Measurements from ENCODE around the gene YJEFN3. TPM values are rescaled to one million over a fixed set of nuclear protein-coding genes. Genes with fewer than 3 reads are reported as not detected.

Gene YJEFN3
- total RNA-seq, 4 donors from 2014 or later = 1.2 to 3.3 (median 2.8) TPM

GRCh38 chr19:19499272-19499995 is 29.3 kb upstream of the YJEFN3 start:
- H3K9me3 ChIP-seq = no peaks in the 10 kb centered on the region
- DNase-seq (ENCODE audit: extremely low spot score) = no peak
- H3K27ac ChIP-seq (replicated peaks in 1 of 4) = no peak overlapping the region
- H3K36me3 ChIP-seq = peaks cover 57 to 100% (median 97%) of the 10 kb centered on the region in 4 donors
- TF ChIP-seq CTCF (IDR thresholded peaks at IDR 0.05) (no peak), POLR2AphosphoS5 (IDR thresholded peaks at IDR 0.05) (no peak), POLR2A (IDR thresholded peaks at IDR 0.05; ENCODE audit: low read depth) (no peak), EP300 (IDR thresholded peaks at IDR 0.05) (no peak)
- intact Hi-C loops (cut with DNase I) = no loop called here
- H3K27me3 ChIP-seq = no peaks in the 10 kb centered on the region
- H3K4me3 ChIP-seq = no peak overlapping the region
- 84% methylated on average over 16 of the region's 18 CpGs for WGBS
- H3K4me1 ChIP-seq = no peaks in the 10 kb centered on the region

GRCh38 chr19:19500975-19501644 is 27.6 kb upstream of the YJEFN3 start:
- Histone ChIP-seq H3K36me3 (peaks cover 64 to 100% (median 98%) of the 10 kb centered on the region in 4 donors), H3K27me3 (no peaks in the 10 kb centered on the region), H3K4me1 (no peaks in the 10 kb centered on the region), H3K27ac (replicated peaks in 1 of 4) (no peak overlapping the region), H3K9me3 (no peaks in the 10 kb centered on the region), H3K4me3 (no peak overlapping the region)
- 91% methylated on average over 27 of the region's 34 CpGs for WGBS
- TF ChIP-seq POLR2A (IDR thresholded peaks at IDR 0.05; ENCODE audit: low read depth) (no peak), EP300 (IDR thresholded peaks at IDR 0.05) (no peak), POLR2AphosphoS5 (IDR thresholded peaks at IDR 0.05) (no peak), CTCF (IDR thresholded peaks at IDR 0.05) (no peak)
- no peak for DNase-seq (ENCODE audit: extremely low spot score)
- intact Hi-C loops (cut with DNase I) = no loop called here

GRCh38 chr19:19501798-19502197 is 26.9 kb upstream of the YJEFN3 start:
- Histone ChIP-seq H3K36me3 (peaks cover 59 to 100% (median 96%) of the 10 kb centered on the region in 4 donors), H3K27ac (replicated peaks in 1 of 4) (no peak overlapping the region), H3K4me1 (no peaks in the 10 kb centered on the region), H3K9me3 (no peaks in the 10 kb centered on the region), H3K27me3 (no peaks in the 10 kb centered on the region), H3K4me3 (no peak overlapping the region)
- TF ChIP-seq CTCF (IDR thresholded peaks at IDR 0.05) = no peak
- intact Hi-C loops (cut with DNase I) = no loop called here
- 94% methylated on average over 26 of the region's 26 CpGs for WGBS
- no peak for DNase-seq (ENCODE audit: extremely low spot score)

GRCh38 chr19:19502281-19502680 is 26.4 kb upstream of the YJEFN3 start:
- H3K27ac ChIP-seq (replicated peaks in 1 of 4) = no peak overlapping the region
- no peaks in the 10 kb centered on the region for H3K27me3 ChIP-seq
- no peaks in the 10 kb centered on the region for H3K4me1 ChIP-seq
- intact Hi-C loops (cut with DNase I) = no loop called here
- no peak overlapping the region for H3K4me3 ChIP-seq
- WGBS = 91% methylated on average over 19 of the region's 19 CpGs
- H3K9me3 ChIP-seq = no peaks in the 10 kb centered on the region
- no peak for DNase-seq (ENCODE audit: extremely low spot score)
- peaks cover 59 to 99% (median 93%) of the 10 kb centered on the region in 4 donors for H3K36me3 ChIP-seq
- TF ChIP-seq CTCF (IDR thresholded peaks at IDR 0.05) = no peak
- TF ChIP-seq EP300 (IDR thresholded peaks at IDR 0.05) = no peak
- no peak for TF ChIP-seq POLR2AphosphoS5 (IDR thresholded peaks at IDR 0.05)
- no peak for TF ChIP-seq POLR2A (IDR thresholded peaks at IDR 0.05; ENCODE audit: low read depth)

Data from esophagus muscularis mucosa (tissue), 4 donors.